Naive thymus-derived CD4-positive, alpha-beta T cell (primary cell): ENCODE data around the gene RNF166. TPM values are rescaled to one million over a fixed set of nuclear protein-coding genes. Genes with fewer than 3 reads are reported as not detected.
A peak's percentile ranks its signal among the peaks of the same experiment; 100 is the strongest.

Experiments
- ATAC-seq: fragments of 150-1000 bp; cut with Tn5 transposase; 2 replicates; pipeline ENCODE4 v1.10.0; 2021; ENCODE audit warnings: mild to moderate bottlenecking, moderate library complexity
- CTCF ChIA-PET: fragments of 350-600 bp; sonication (Branson Sonifier 250); formaldehyde crosslinking; loops from one replicate; lab custom pipeline; 2021; ENCODE audit warnings: antibody characterized with exemption; lab: Charles Lee
- POLR2A ChIA-PET: fragments of 350-600 bp; sonication (Branson Sonifier 250); formaldehyde crosslinking; loops from one replicate; lab custom pipeline; 2021; ENCODE audit warnings: antibody characterized with exemption, inconsistent platforms; lab: Charles Lee
- DNase-seq, 9 donors: peaks; one replicate each; pipeline versions ENCODE4 v3.0.0 to v3.0.0-alpha.2; 2020 to 2022; ENCODE audit warnings: mixed read lengths in 1 of 9
- H3K27ac ChIP-seq: one replicate; pipeline ENCODE4 v1.7.0; 2013; ENCODE audit warnings: mild to moderate bottlenecking, low read depth, low read length, moderate library complexity
- H3K27me3 ChIP-seq, 2 donors: one replicate each; pipeline ENCODE4 v1.7.0; 2013; ENCODE audit warnings: low read length in 2 of 2, mild to moderate bottlenecking in 2 of 2, moderate library complexity in 2 of 2; ENCODE audit not compliant: control insufficient read depth in 2 of 2, insufficient read depth in 2 of 2
- H3K36me3 ChIP-seq, 3 experiments: 1 replicate in 2 of 3; 2 replicates in 1 of 3; pipeline ENCODE4 v1.7.0; 2013; ENCODE audit warnings: low read length in 3 of 3, mild to moderate bottlenecking in 3 of 3, moderate library complexity in 1 of 3; ENCODE audit not compliant: insufficient read depth in 3 of 3, control insufficient read depth in 2 of 3
- H3K4me1 ChIP-seq, 2 donors: one replicate each; pipeline ENCODE4 v1.7.0; 2013; ENCODE audit warnings: low read length in 2 of 2, mild to moderate bottlenecking in 2 of 2, moderate library complexity in 1 of 2; ENCODE audit not compliant: control insufficient read depth in 2 of 2, insufficient read depth in 2 of 2
- H3K4me3 ChIP-seq: 2 replicates; pipeline ENCODE4 v1.7.0; 2013; ENCODE audit warnings: mild to moderate bottlenecking, low read length
- H3K9me3 ChIP-seq, 3 experiments: 1 replicate in 2 of 3; 2 replicates in 1 of 3; pipeline ENCODE4 v1.7.0; 2013; ENCODE audit warnings: low read length in 3 of 3; ENCODE audit not compliant: control insufficient read depth in 2 of 3
- H3K27ac Mint-ChIP-seq, 9 donors: one replicate each; pipeline ENCODE4 v1.8.0; 2020 to 2022; ENCODE audit warnings: mixed read lengths in 9 of 9, mild to moderate bottlenecking in 8 of 9, moderate library complexity in 5 of 9, inconsistent platforms in 2 of 9
- H3K27me3 Mint-ChIP-seq, 5 donors: one replicate each; pipeline ENCODE4 v1.8.0; 2021 to 2022; ENCODE audit warnings: mixed read lengths in 5 of 5, mild to moderate bottlenecking in 1 of 5
- H3K36me3 Mint-ChIP-seq, 5 donors: one replicate each; pipeline ENCODE4 v1.8.0; 2020 to 2022; ENCODE audit warnings: mixed read lengths in 5 of 5, mild to moderate bottlenecking in 3 of 5, inconsistent platforms in 1 of 5
- H3K4me1 Mint-ChIP-seq, 7 donors: one replicate each; pipeline ENCODE4 v1.8.0; 2020 to 2022; ENCODE audit warnings: mixed read lengths in 7 of 7, mild to moderate bottlenecking in 3 of 7, inconsistent platforms in 1 of 7
- H3K4me3 Mint-ChIP-seq, 10 donors: one replicate each; pipeline ENCODE4 v1.8.0; 2020 to 2022; ENCODE audit warnings: mild to moderate bottlenecking in 10 of 10, mixed read lengths in 10 of 10, moderate library complexity in 6 of 10, inconsistent platforms in 2 of 10
- H3K9me3 Mint-ChIP-seq, 11 donors: one replicate each; pipeline ENCODE4 v1.8.0; 2020 to 2022; ENCODE audit warnings: mixed read lengths in 11 of 11, mild to moderate bottlenecking in 4 of 11, inconsistent platforms in 1 of 11, moderate library complexity in 1 of 11
- intact Hi-C, 2 donors: fragments of 100-400 bp; cut with micrococcal nuclease; formaldehyde crosslinking; loops; one replicate each; pipeline ENCODE4 v1.15.1; 2023
- polyA plus RNA-seq, 2 donors: library from polyadenylated mRNA; unstranded; fragments of 300-500 nt; fragmentation: Illumina TruSeq; gene quantifications; one replicate each; pipeline ENCODE4 v1.2.3, GENCODE V29; 2021
- total RNA-seq, 6 experiments: library from RNA in 5 of 6; stranded (reverse) in 5 of 6; gene quantifications; 1 replicate in 5 of 6; 2 replicates in 1 of 6; pipeline ENCODE4 v1.2.3 and lab custom pipeline; 2021 to 2026

The RNF166 gene
- total and polyA plus RNA-seq, 7 experiments from 2014 or later = 67.7 to 324 (median 100) TPM

DNA sequence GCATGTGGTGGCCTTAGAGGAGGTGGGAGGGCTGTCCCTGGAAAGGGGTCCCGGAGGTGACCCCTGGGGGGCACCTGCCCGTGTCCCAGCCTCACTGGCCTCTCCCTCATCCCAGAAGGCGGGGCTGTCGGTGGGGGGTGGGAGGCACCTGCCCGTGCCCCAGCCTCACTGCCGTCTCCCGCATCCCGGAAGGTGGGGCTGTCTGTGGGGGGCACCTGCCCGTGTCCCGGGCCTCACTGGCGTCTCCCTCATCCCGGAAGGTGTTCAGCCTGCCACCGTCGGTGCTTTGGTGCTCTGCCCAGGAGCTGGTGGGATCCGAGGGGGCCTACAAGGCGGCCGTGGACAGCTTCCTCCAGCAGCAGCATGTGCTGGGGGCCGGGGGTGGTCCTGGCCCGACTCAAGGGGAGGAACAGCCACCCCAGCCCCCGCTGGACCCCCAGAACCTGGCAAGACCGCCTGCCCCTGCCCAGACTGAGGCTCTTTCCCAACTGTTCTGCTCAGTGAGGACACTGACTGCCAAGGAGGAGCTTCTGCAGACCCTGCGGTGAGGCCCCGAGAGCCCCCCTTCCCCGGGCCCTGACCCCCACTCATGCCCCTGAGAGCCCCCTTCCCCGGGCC lies 6.3 kb upstream of the RNF166 start:
- Histone ChIP-seq H3K36me3 (peaks cover 4 to 64% (median 8%) of the 10 kb centered on the region in 3 experiments), H3K4me3 (no peak overlapping the region), H3K4me1 (peaks cover 1 to 4% of the 10 kb centered on the region in 2 donors), H3K27ac (no peak overlapping the region), H3K27me3 (no peaks in the 10 kb centered on the region), H3K9me3 (no peaks in the 10 kb centered on the region)
- CTCF ChIA-PET = no interaction called here
- DNase-seq (no peak), ATAC-seq (no peak)
- Mint-ChIP-seq H3K27me3 (no peaks in the 10 kb centered on the region), H3K36me3 (peaks cover 0 to 4% (median 0%) of the 10 kb centered on the region in 5 donors), H3K4me3 (no peak overlapping the region), H3K4me1 (peaks cover 1 to 9% (median 4%) of the 10 kb centered on the region in 7 donors), H3K9me3 (peaks cover 0 to 2% (median 0%) of the 10 kb centered on the region in 11 donors), H3K27ac (no peak overlapping the region)
- intact Hi-C loops = no loop called here
- POLR2A ChIA-PET = interaction anchor here (0.8 kb wide), 1 partner anchor 144 kb away, joined by 3 read pairs; the partner anchor contains the start of genes GALNS and TRAPPC2L

DNA sequence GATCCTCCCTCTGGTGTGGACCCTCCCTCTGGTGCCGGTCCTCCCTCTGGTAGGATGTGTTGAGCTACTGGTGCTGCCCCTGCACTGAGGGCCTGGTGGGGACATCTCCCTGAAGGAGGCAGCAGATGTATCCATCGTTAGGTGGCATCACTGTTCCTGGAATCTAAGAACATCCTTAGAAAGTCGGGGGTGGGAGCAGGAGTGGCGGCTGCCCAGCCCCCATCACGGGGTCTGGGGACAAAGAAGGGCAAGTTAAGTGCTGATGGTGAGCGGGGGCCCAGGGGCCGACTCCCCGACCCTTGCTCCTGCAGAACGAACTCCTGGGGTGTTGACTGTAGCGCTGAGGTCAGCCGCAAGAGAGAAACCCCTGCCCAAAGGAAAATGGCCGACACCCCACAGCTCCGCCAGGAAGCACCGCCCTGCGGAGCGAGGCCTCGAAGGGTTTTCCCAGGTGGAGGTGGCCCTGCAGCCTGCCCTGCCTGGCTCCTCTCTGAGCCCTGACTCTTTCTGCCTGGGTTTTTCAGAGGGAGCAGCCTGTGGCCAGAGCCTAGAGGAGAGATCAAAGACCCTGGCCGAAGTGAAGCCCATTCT lies 5.6 kb upstream of the RNF166 start:
- H3K9me3 ChIP-seq = no peaks in the 10 kb centered on the region
- no peaks in the 10 kb centered on the region for H3K27me3 ChIP-seq
- intact Hi-C loops = no loop called here
- peaks cover 7 to 11% of the 10 kb centered on the region in 2 donors for H3K4me1 ChIP-seq
- H3K27ac ChIP-seq = no peak overlapping the region
- POLR2A ChIA-PET = no interaction called here
- peaks cover 8 to 15% (median 10%) of the 10 kb centered on the region in 7 donors for H3K4me1 Mint-ChIP-seq
- H3K4me3 ChIP-seq = no peak overlapping the region
- H3K9me3 Mint-ChIP-seq = peaks cover 0 to under 1% (median 0%) of the 10 kb centered on the region in 11 donors
- DNase-seq (no peak), ATAC-seq (no peak)
- H3K36me3 ChIP-seq = peaks cover 3 to 58% (median 4%) of the 10 kb centered on the region in 3 experiments
- no peaks in the 10 kb centered on the region for H3K36me3 Mint-ChIP-seq
- H3K4me3 Mint-ChIP-seq = no peak overlapping the region
- no peak overlapping the region for H3K27ac Mint-ChIP-seq
- CTCF ChIA-PET = no interaction called here
- no peaks in the 10 kb centered on the region for H3K27me3 Mint-ChIP-seq

DNA sequence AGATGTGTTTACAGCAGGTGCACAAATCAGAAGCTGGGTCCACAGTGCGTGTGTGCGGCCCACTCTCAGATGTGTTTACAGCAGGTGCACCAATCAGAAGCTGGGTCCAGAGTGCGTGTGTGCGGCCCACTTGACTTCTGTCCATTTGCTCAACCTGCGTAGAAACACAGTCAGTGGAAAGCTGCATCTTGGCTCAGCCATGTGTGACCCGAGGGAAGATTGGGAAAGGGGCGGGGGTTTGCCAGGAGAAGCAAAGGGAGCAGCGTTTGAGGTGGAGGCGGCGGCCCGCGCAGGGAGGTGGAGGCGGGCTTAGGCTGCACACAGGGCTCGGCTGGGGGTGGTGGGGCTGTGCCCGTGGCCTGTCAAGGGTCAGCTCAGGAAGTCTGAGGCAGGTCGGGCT lies 4.3 kb upstream of the RNF166 start:
- Histone ChIP-seq H3K4me3 (no peak overlapping the region), H3K4me1 (peaks cover 9 to 13% of the 10 kb centered on the region in 2 donors), H3K36me3 (peaks cover 0 to 45% (median 0%) of the 10 kb centered on the region in 3 experiments), H3K27me3 (no peaks in the 10 kb centered on the region), H3K27ac (no peak overlapping the region), H3K9me3 (no peaks in the 10 kb centered on the region)
- DNase-seq = no peak
- Mint-ChIP-seq H3K4me1 (peaks cover 8 to 18% (median 11%) of the 10 kb centered on the region in 7 donors), H3K9me3 (no peaks in the 10 kb centered on the region), H3K27me3 (no peaks in the 10 kb centered on the region), H3K27ac (peak overlapping the region in 2 of 9 donors; percentile 71 to 83), H3K36me3 (no peaks in the 10 kb centered on the region), H3K4me3 (no peak overlapping the region)
- POLR2A ChIA-PET = interaction anchor here (0.8 kb wide), 1 partner anchor 146 kb away, joined by 3 read pairs; the partner anchor contains the start of genes GALNS and TRAPPC2L
- ATAC-seq = no peak
- CTCF ChIA-PET = interaction anchor here (0.8 kb wide), 1 partner anchor 25 kb away, joined by 3 read pairs; no protein-coding TSS in a partner anchor
- intact Hi-C loops = no loop called here

- CTCF ChIA-PET = interaction anchor here (0.7 to 1.2 kb wide), 2 partner anchors 22 to 1082 kb away, joined by 4 to 5 read pairs; no protein-coding TSS in a partner anchor
- Histone ChIP-seq H3K27ac (peak overlapping the region; percentile 88), H3K9me3 (no peaks in the 10 kb centered on the region), H3K27me3 (no peaks in the 10 kb centered on the region), H3K36me3 (peaks cover 0 to 21% (median 0%) of the 10 kb centered on the region in 3 experiments), H3K4me3 (peak overlapping the region; percentile 79), H3K4me1 (peaks cover 25 to 40% of the 10 kb centered on the region in 2 donors)
- no peak for ATAC-seq
- peak overlapping the region; percentile 61 to 91 (median 88) for H3K27ac Mint-ChIP-seq
- POLR2A ChIA-PET = interaction anchor here (0.6 to 1.2 kb wide), 3 partner anchors 9 to 149 kb away, joined by 3 to 5 read pairs (median 3); partner anchors contain the start of genes GALNS and TRAPPC2L
- H3K9me3 Mint-ChIP-seq = no peaks in the 10 kb centered on the region
- intact Hi-C loops = loop anchor here (1.0 to 10.0 kb wide), 10 partner anchors 44 to 1018 kb away; partner anchors contain the start of genes MVD (in 2 of the 2), ZC3H18 (in 2 of the 2), BANP (in 1 of the 2) and CDT1 (in 1 of the 2)
- DNase-seq = no peak
- H3K27me3 Mint-ChIP-seq = no peaks in the 10 kb centered on the region
- peaks cover 31 to 41% (median 38%) of the 10 kb centered on the region in 7 donors for H3K4me1 Mint-ChIP-seq
- peaks cover 0 to 13% (median 0%) of the 10 kb centered on the region in 5 donors for H3K36me3 Mint-ChIP-seq
- H3K4me3 Mint-ChIP-seq = peak overlapping the region; percentile 76 to 98 (median 82)
Observed at GRCh38 chr16:88706965-88707826, 988 bp upstream of the RNF166 start.

DNA sequence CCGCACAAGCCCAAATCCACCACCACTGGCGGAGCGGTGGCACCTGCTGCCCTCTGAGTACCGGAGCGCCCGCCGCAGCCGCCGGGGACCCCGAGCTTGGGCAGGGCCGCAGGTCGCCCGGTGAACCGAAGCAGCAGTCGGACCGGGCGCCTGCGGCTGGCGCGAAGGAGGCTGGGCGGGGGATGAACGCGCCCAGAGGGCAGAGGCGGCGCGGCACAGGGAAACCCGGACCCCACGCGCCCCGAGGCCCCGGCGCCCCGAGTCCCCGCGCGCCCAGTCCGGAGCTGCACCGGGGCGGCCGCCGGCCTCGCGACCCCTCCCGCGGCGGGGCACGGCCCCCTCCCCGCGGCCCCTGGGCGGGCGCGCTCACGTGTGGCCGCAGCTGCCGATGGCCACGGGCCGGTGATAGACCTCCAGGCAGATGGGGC lies 393 bp downstream of the RNF166 start:
- Histone ChIP-seq H3K9me3 (no peaks in the 10 kb centered on the region), H3K4me3 (peak overlapping the region; percentile 79), H3K4me1 (peaks cover 27 to 40% of the 10 kb centered on the region in 2 donors), H3K36me3 (peaks cover 0 to 20% (median 0%) of the 10 kb centered on the region in 3 experiments), H3K27me3 (no peaks in the 10 kb centered on the region), H3K27ac (peak overlapping the region; percentile 88)
- ATAC-seq (peak; percentile 0), DNase-seq (peak in 2 of 9 donors; percentile 25 to 30)
- H3K4me3 Mint-ChIP-seq = peak overlapping the region; percentile 78 to 98 (median 94)
- H3K27me3 Mint-ChIP-seq = no peaks in the 10 kb centered on the region
- peaks cover 0 to 16% (median 0%) of the 10 kb centered on the region in 5 donors for H3K36me3 Mint-ChIP-seq
- H3K9me3 Mint-ChIP-seq = no peaks in the 10 kb centered on the region
- H3K27ac Mint-ChIP-seq = peak overlapping the region; percentile 85 to 98 (median 97)
- intact Hi-C loops = loop anchor here (1.0 to 10.0 kb wide), 10 partner anchors 43 to 1019 kb away; partner anchors contain the start of genes MVD (in 2 of the 2), ZC3H18 (in 2 of the 2), BANP (in 1 of the 2) and CDT1 (in 1 of the 2)
- peaks cover 28 to 50% (median 41%) of the 10 kb centered on the region in 7 donors for H3K4me1 Mint-ChIP-seq
- ChIA-PET POLR2A (interaction anchor here (0.6 to 4.4 kb wide), 9 partner anchors 13 to 151 kb away, joined by 3 to 33 read pairs (median 9); partner anchors contain the start of genes APRT, GALNS, MVD and TRAPPC2L), CTCF (interaction anchor here (1.1 kb wide), 1 partner anchor 53 kb away, joined by 4 read pairs; no protein-coding TSS in a partner anchor)
